ENCODE data around the gene TTLL12.

DNA sequence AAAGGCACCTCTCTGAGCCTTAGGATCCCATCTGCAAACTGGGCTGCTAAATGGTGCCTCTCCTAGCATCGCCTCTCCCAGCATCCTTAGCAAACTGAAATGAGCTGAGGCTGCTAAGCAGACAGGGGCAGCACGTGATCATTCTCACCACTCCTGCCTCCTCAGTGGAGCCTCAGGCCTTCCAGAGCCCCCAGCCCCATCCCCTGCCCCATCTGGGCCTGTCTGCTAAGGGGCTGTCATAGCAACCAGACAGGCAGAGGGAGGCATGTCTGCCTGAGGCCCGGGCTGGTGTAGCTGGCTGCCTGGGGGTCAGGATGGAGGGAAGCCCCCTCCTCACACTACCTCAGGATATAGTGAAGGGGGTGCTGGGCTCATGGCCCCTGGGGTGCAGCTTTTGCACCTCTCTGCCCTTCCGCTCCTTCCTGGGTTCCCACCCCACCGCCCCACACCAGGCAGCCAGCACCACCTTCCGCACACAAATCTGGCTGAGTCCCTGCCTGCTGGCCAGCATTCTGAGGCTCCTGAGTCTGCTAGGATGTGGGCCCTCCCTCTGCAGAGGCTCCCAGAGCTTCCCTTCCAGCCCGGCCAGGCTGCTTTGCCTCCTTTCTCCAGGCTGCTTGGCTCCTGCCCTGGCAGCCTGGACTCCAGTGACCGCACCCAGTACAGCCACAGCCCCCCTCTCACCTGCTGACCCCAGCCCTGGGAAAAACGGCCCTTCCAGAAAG lies 47.5 kb upstream of the TTLL12 start:
- no peak for TF ChIP-seq EZH2 (IDR thresholded peaks at IDR 0.05; ENCODE audit: low read depth)
- TF ChIP-seq, protein P1, sequence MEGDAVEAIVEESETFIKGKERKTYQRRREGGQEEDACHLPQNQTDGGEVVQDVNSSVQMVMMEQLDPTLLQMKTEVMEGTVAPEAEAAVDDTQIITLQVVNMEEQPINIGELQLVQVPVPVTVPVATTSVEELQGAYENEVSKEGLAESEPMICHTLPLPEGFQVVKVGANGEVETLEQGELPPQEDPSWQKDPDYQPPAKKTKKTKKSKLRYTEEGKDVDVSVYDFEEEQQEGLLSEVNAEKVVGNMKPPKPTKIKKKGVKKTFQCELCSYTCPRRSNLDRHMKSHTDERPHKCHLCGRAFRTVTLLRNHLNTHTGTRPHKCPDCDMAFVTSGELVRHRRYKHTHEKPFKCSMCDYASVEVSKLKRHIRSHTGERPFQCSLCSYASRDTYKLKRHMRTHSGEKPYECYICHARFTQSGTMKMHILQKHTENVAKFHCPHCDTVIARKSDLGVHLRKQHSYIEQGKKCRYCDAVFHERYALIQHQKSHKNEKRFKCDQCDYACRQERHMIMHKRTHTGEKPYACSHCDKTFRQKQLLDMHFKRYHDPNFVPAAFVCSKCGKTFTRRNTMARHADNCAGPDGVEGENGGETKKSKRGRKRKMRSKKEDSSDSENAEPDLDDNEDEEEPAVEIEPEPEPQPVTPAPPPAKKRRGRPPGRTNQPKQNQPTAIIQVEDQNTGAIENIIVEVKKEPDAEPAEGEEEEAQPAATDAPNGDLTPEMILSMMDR (conservative IDR thresholded peaks at IDR 0.05), result no peak
